ENCODE data around the gene FAM163B.

The FAM163B gene

DNA sequence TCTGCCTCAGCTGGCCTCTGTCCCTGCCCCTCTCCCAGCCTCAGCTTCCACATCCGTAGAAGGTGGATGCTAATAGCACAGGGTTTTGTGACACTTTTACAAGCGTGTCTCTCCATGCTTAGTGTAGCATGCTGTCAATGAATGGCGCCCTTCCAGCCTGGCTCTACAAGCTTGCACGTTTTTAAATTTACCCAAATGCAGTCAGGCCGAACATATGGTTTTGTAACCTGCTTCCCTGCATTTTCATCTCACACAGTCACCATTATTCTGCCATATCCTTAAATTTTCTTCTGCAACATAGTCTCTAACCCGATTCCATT lies 28.8 kb downstream of the FAM163B start:
- peak overlapping the region in 2 of 3 experiments; percentile 12 to 58 for H3K27ac Mint-ChIP-seq

DNA sequence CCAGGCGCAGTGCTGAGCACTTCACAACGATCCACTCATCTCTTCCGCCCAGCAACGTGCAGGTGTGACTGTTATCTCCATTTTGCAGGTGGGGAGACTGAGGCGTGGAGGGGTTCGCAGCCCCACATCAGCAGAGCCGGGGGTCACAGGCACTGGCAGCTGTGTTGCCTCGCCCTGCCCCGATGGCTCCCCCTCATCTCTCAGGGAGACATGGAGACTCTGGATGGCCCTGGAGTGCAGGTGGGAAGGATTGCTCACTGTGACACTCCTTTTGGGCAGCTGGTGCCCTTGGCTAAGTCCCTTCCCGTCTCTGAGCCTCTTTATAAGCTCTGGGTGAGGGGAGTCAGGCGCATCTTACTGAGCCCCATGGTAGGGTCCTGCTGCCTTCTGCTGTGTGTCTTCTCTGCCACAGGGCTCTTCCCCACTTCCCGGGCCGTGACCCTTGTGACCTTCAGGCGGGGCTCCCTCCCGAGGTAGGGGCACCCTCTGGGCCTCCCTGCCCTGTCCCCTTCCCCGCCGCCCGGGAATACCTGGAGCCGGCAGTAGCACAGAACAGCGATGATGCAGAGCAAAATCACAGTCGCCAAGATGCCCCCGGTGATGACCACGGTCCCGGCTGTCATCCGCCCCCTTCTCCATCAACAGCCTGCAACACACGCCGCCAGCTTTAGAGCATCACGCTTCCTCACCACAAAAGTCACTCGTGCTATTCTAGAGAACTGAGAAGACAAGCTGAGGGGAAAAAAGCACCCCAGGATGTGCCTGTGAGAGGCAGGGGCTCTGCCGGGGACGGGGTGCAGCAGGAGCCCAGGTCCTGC lies 29.4 kb downstream of the FAM163B start:
- H3K27ac Mint-ChIP-seq, result peak overlapping the region in 2 of 3 experiments; percentile 12 to 58
- H3K36me3 Mint-ChIP-seq (ENCODE audit: low read depth), result no peaks in the 10 kb centered on the region
- no peaks in the 10 kb centered on the region for H3K9me3 Mint-ChIP-seq
- TF ChIP-seq, protein P1, sequence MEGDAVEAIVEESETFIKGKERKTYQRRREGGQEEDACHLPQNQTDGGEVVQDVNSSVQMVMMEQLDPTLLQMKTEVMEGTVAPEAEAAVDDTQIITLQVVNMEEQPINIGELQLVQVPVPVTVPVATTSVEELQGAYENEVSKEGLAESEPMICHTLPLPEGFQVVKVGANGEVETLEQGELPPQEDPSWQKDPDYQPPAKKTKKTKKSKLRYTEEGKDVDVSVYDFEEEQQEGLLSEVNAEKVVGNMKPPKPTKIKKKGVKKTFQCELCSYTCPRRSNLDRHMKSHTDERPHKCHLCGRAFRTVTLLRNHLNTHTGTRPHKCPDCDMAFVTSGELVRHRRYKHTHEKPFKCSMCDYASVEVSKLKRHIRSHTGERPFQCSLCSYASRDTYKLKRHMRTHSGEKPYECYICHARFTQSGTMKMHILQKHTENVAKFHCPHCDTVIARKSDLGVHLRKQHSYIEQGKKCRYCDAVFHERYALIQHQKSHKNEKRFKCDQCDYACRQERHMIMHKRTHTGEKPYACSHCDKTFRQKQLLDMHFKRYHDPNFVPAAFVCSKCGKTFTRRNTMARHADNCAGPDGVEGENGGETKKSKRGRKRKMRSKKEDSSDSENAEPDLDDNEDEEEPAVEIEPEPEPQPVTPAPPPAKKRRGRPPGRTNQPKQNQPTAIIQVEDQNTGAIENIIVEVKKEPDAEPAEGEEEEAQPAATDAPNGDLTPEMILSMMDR (IDR thresholded peaks at IDR 0.05; ENCODE audit: unreplicated experiment in 3 of 3), result no peak
- H3K27me3 Mint-ChIP-seq (ENCODE audit: low read depth), result peaks cover 44% of the 10 kb centered on the region
- H3K4me3 Mint-ChIP-seq, result no peak overlapping the region
- H3K4me1 Mint-ChIP-seq, result peaks cover 49% of the 10 kb centered on the region

More for the DNA sequence above, 28.8 kb downstream of the FAM163B start:
- Mint-ChIP-seq H3K36me3 (ENCODE audit: low read depth) (no peaks in the 10 kb centered on the region), H3K4me3 (peak overlapping the region in 1 of 3 experiments; percentile 8), H3K27me3 (ENCODE audit: low read depth) (peaks cover 48% of the 10 kb centered on the region), H3K4me1 (peaks cover 55% of the 10 kb centered on the region), H3K9me3 (no peaks in the 10 kb centered on the region)
- TF ChIP-seq, protein P1 (IDR thresholded peaks at IDR 0.05; ENCODE audit: unreplicated experiment in 3 of 3), result no peak

DNA sequence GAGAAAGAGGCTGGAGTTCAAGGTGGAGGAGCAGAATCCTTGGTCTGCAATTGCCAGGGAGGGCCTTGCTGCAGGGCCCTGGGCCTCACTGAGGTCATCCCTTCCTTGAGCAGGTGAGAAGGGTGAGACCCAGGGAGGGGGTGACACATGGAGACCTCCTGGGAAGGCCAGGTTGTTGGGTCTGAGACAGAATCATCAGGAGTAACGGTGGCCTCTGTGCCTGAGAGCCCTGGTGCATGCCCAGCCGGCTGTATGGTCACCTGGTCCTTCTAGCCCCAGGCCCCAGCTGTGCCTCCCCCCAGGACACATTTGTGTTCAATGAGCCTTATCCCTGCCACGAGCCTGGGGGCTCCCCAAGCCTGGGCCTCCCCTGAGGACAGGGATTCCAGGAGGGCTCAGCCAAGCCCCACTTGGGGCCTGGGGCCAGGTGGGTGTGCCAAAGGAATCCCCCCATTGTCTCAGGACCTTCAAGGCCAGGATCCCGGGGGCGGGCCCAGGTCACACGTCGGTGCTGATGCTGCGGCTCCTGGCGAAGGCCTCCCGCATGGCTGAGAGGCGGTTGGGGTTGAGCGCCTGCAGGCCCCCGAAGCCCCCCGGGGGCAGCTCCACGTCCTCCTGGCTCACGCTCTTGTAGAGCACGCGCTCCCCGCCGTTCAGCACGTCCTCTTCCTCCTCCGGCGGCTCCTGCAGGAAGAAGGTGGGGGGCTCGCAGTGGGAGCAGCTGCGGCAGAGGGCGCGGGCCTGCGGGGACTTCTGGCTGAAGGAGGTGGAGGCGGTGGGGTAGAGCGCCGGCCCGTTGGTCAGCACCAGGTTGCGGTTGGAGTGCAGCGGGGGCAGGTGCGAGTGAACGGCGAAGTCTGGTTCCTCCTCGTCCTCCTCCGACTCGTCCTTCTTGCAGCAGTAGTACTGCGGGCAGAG lies 30.4 kb downstream of the FAM163B start:
- no peak overlapping the region for H3K4me3 Mint-ChIP-seq
- no peaks in the 10 kb centered on the region for H3K9me3 Mint-ChIP-seq
- peaks cover 41% of the 10 kb centered on the region for H3K4me1 Mint-ChIP-seq
- no peak overlapping the region for H3K27ac Mint-ChIP-seq
- no peaks in the 10 kb centered on the region for H3K36me3 Mint-ChIP-seq (ENCODE audit: low read depth)
- TF ChIP-seq, protein P1 (IDR thresholded peaks at IDR 0.05; ENCODE audit: unreplicated experiment in 3 of 3), result no peak
- peaks cover 40% of the 10 kb centered on the region for H3K27me3 Mint-ChIP-seq (ENCODE audit: low read depth)

DNA sequence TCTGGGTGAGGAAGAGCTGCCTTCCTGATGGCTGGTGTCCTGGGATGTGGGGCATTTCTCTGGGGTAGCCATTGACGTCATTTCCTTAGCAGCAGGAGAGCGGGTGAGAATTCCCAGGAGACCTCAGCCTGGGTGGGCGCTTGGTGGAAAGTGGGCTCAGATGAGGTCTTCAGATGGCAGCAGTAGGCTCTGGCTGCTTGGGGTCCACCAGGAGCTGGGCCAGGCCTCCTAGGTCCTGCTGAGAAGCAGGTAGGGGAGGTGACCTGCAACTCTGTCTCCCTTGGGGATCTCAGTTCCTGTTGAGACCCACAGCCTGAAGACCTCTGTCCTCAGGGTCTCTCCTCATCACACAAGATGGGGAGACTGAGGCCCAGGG lies 31.5 kb downstream of the FAM163B start:
- TF ChIP-seq, protein P1 (IDR thresholded peaks at IDR 0.05; ENCODE audit: unreplicated experiment in 3 of 3), result no peak
- Mint-ChIP-seq H3K9me3 (no peaks in the 10 kb centered on the region), H3K27ac (peak overlapping the region in 1 of 3 experiments; percentile 93), H3K36me3 (ENCODE audit: low read depth) (no peaks in the 10 kb centered on the region), H3K27me3 (ENCODE audit: low read depth) (peaks cover 40% of the 10 kb centered on the region), H3K4me3 (no peak overlapping the region), H3K4me1 (peaks cover 46% of the 10 kb centered on the region)

DNA sequence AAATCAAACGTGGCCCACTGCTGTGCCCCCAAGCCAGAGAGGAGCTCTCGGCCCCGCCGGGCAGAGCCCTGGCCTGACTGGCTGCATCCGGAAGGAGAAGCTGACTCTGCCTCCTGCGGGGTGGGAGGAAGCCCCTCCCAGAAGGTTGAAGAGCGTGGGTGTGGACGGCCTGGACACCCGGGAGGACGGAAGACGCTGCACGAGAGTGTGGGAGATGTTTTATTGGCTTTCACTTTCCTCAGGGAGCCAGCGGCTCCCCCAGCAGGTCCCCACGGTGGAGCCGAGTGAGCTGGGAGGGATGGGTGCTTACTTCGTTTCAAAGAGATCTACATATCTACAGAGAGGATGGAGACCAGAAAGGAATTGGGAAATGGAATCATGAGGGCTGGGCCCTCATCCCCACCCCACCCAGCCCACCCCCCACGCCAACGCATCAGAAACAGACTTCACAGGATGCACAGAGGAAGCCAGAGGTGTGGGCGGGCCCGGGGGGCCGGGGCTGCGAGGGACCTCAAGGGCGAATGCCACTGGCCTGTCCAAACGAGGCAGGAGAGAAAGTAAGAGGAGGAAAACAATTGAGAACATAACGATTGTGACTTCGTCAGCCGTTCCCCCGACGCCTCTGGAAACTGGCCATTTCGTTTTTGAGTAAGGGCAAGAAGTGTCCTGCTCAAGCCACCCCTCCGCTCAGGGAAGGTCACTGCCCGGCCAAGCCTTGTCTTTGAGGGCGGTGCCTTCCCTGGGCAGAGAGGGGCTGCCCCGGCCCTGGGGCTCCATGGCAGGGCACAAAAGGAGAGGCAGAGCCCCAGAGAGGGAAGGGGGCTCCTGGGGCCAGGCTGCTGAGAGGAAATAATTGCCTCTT lies 32.1 kb downstream of the FAM163B start:
- no peaks in the 10 kb centered on the region for H3K36me3 Mint-ChIP-seq (ENCODE audit: low read depth)
- TF ChIP-seq, protein P1 (IDR thresholded peaks at IDR 0.05; ENCODE audit: unreplicated experiment in 3 of 3), result no peak
- no peaks in the 10 kb centered on the region for H3K9me3 Mint-ChIP-seq

More for the DNA sequence above, 32.1 kb downstream of the FAM163B start:
- Mint-ChIP-seq H3K4me1 (peaks cover 42% of the 10 kb centered on the region), H3K27ac (peak overlapping the region; percentile 81 to 93 (median 92)), H3K27me3 (ENCODE audit: low read depth) (peaks cover 39% of the 10 kb centered on the region), H3K4me3 (peak overlapping the region; percentile 58 to 68 (median 66))

All from nephron (organoid).